MM.1S (cell line): ENCODE results near the gene CRYBB2.

Experiments used
- DNase-seq: peaks from one replicate; pipeline ENCODE4 v3.0.0-alpha.2; 2015
- H2AFZ ChIP-seq: fragments of 300-600 bp; sonication (generic); 2 replicates; pipeline ENCODE4 v1.6.0; 2016; ENCODE audit warnings: antibody characterized with exemption, low read length
- H3F3A ChIP-seq: fragments of 300-600 bp; sonication (generic); 2 replicates; pipeline ENCODE4 v1.6.1; 2016; ENCODE audit warnings: mild to moderate bottlenecking, antibody characterized with exemption, low read length, moderate library complexity, mixed read lengths; ENCODE audit not compliant: insufficient read depth
- H3K27ac ChIP-seq: fragments of 300-600 bp; sonication (generic); 2 replicates; pipeline ENCODE4 v1.5.1; 2016; ENCODE audit warnings: mild to moderate bottlenecking, low read length
- H3K27me3 ChIP-seq: fragments of 300-600 bp; sonication (generic); replicated peaks from 2 replicates; pipeline ENCODE4 v1.6.0; 2016; ENCODE audit warnings: low read length; ENCODE audit not compliant: insufficient read depth
- H3K36me3 ChIP-seq: fragments of 300-600 bp; sonication (generic); replicated peaks from 2 replicates; pipeline ENCODE4 v1.6.1; 2016; ENCODE audit warnings: mild to moderate bottlenecking, low read length, mixed read lengths; ENCODE audit not compliant: insufficient read depth
- H3K4me1 ChIP-seq: fragments of 300-600 bp; sonication (generic); 2 replicates; pipeline ENCODE4 v1.6.1; 2016; ENCODE audit warnings: low read length, mixed read lengths
- H3K4me2 ChIP-seq: fragments of 300-600 bp; sonication (generic); 2 replicates; pipeline ENCODE4 v1.6.0; 2016; ENCODE audit warnings: low read depth, low read length
- H3K4me3 ChIP-seq: fragments of 300-600 bp; sonication (generic); 2 replicates; pipeline ENCODE4 v1.5.1; 2016; ENCODE audit warnings: low read length, mixed read lengths
- H3K79me2 ChIP-seq: fragments of 300-600 bp; sonication (generic); 2 replicates; pipeline ENCODE4 v1.6.1; 2016; ENCODE audit warnings: mixed run types, low read length, mixed read lengths
- H3K9ac ChIP-seq: fragments of 300-600 bp; sonication (generic); 2 replicates; pipeline ENCODE4 v1.6.1; 2016; ENCODE audit warnings: low read length, mixed read lengths
- H3K9me2 ChIP-seq: fragments of 300-600 bp; sonication (generic); replicated peaks from 2 replicates; pipeline ENCODE4 v1.6.1; 2016; ENCODE audit warnings: mild to moderate bottlenecking, low read length, mixed read lengths; ENCODE audit not compliant: insufficient read depth
- H3K9me3 ChIP-seq: fragments of 300-600 bp; sonication (generic); replicated peaks from 2 replicates; pipeline ENCODE4 v1.6.1; 2016; ENCODE audit warnings: mild to moderate bottlenecking, low read length, mixed read lengths; ENCODE audit not compliant: insufficient read depth
- H4K20me1 ChIP-seq: fragments of 300-600 bp; sonication (generic); 2 replicates; pipeline ENCODE4 v1.6.1; 2016; ENCODE audit warnings: mild to moderate bottlenecking, low read length, moderate library complexity, mixed read lengths; ENCODE audit not compliant: insufficient read depth
- EZH2 ChIP-seq: fragments of 300-600 bp; sonication (generic); optimal IDR thresholded peaks from 2 replicates; pipeline ENCODE3; 2017; ENCODE audit warnings: low read depth, mild to moderate bottlenecking, antibody characterized with exemption, low read length, mixed read lengths
- EZH2phosphoT487 ChIP-seq: fragments of 300-600 bp; sonication (generic); IDR thresholded peaks from 2 replicates; pipeline ENCODE4 v1.6.1; 2018; ENCODE audit warnings: antibody characterized with exemption, low read length
- TF ChIP-seq, protein P1 (sequence below): fragments of 300-600 bp; sonication (generic); IDR thresholded peaks from 2 replicates; pipeline ENCODE4 v1.5.1; 2016; ENCODE audit warnings: antibody characterized with exemption, low read length, mixed read lengths

The CRYBB2 gene

DNA sequence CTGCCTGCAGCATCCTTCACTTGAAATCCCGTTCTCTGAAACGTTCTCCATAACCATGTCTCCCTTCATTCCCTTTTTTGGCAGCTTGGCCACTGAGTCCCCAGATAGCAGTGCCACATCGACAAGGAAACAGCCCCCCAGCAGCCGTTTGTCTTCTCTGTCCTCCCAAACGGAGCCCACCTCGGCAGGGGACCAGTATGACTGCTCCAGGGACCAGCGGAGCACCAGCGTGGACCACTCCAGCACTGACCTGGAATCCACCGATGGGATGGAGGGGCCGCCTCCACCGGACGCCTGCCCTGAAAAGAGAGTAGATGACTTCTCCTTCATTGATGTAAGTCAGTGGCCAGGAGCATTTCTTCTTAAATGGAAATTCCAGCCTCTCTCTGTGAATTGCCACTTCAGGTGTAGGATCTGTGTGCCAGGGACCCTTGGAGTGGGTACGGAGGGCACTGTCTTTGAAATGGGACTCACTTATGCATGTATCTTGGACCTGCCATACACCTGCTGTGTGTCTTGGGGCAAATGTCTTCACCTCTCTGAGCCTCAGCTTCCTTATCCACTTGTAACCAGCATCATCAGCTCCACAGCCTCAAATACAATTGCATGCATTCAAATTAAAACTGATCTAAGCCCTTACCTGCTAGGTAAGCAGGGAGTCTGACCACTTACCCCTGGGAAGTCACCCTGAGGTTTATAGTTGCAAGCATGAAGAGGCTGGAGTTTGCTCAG, 45.1 kb upstream of the CRYBB2 start:
- no peaks in the 10 kb centered on the region for H3K9me2 ChIP-seq
- no peak overlapping the region for H3K4me2 ChIP-seq
- H3K27me3 ChIP-seq: peaks cover 16% of the 10 kb centered on the region
- no peak overlapping the region for H2AFZ ChIP-seq
- DNase-seq: no peak
- H3K4me3 ChIP-seq: no peak overlapping the region
- TF ChIP-seq, protein P1, sequence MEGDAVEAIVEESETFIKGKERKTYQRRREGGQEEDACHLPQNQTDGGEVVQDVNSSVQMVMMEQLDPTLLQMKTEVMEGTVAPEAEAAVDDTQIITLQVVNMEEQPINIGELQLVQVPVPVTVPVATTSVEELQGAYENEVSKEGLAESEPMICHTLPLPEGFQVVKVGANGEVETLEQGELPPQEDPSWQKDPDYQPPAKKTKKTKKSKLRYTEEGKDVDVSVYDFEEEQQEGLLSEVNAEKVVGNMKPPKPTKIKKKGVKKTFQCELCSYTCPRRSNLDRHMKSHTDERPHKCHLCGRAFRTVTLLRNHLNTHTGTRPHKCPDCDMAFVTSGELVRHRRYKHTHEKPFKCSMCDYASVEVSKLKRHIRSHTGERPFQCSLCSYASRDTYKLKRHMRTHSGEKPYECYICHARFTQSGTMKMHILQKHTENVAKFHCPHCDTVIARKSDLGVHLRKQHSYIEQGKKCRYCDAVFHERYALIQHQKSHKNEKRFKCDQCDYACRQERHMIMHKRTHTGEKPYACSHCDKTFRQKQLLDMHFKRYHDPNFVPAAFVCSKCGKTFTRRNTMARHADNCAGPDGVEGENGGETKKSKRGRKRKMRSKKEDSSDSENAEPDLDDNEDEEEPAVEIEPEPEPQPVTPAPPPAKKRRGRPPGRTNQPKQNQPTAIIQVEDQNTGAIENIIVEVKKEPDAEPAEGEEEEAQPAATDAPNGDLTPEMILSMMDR: no peak
- TF ChIP-seq EZH2 (no peak), EZH2phosphoT487 (no peak)
- no peaks in the 10 kb centered on the region for H3K4me1 ChIP-seq
- H3K9ac ChIP-seq: no peak overlapping the region
- no peaks in the 10 kb centered on the region for H3F3A ChIP-seq
- H3K79me2 ChIP-seq: no peaks in the 10 kb centered on the region
- H4K20me1 ChIP-seq: no peaks in the 10 kb centered on the region
- no peaks in the 10 kb centered on the region for H3K36me3 ChIP-seq
- H3K9me3 ChIP-seq: no peaks in the 10 kb centered on the region
- H3K27ac ChIP-seq: no peak overlapping the region

DNA sequence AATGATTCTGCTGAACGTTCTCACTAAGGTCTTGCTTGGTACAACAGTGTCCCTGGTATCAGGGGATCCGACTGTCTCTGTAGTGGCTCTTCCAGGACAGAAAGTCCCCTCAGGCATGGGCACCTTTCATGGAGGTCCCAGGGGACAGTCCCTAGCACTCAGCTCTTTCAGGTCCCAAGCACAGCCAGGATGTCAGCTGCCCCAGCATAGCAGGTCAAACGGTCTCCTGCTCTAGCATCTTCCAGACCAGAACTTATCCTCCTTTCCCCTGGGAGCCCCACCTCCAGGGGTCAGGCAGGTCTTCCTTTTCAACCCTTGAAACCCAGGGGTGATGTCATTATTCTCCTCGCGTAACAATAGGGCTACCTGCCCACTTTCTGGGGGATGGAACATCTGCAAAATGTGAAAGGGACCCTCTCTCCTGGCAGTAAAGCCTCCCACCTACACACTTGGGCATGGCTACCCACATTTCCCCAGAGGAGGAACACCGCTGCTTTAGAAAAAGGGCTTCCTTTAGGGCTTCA, 44.5 kb upstream of the CRYBB2 start:
- Histone ChIP-seq H3K27me3 (peaks cover 22% of the 10 kb centered on the region), H3K27ac (no peak overlapping the region), H3K36me3 (no peaks in the 10 kb centered on the region), H3K9me2 (no peaks in the 10 kb centered on the region), H3K79me2 (no peaks in the 10 kb centered on the region), H3K4me1 (no peaks in the 10 kb centered on the region), H3K9ac (no peak overlapping the region), H4K20me1 (no peaks in the 10 kb centered on the region), H3K4me2 (no peak overlapping the region), H2AFZ (no peak overlapping the region), H3F3A (no peaks in the 10 kb centered on the region), H3K4me3 (no peak overlapping the region), H3K9me3 (no peaks in the 10 kb centered on the region)
- TF ChIP-seq, protein P1: no peak
- TF ChIP-seq EZH2phosphoT487 (no peak), EZH2 (no peak)
- no peak for DNase-seq

DNA sequence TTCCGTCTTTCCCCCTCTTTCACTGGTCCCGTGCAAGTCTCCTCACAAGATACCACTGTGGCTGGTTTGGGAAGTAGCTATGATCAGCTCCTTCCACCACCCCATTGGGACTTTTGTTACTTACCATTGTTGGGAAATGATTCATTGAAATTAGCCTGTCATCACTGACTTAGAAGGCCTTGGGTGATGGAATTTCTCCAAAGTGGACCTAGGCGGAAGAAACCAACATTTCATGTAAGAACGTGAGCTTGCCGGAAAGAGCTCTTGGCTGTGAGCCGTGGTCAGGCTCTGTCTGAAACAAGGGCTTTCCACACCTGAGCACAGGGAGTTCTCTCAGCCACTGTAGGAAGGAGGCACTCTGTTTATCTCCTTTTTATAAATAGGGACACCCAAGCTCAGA, 43.3 kb upstream of the CRYBB2 start:
- no peak for TF ChIP-seq EZH2phosphoT487
- TF ChIP-seq, protein P1: no peak
- TF ChIP-seq EZH2: no peak
- Histone ChIP-seq H3K9ac (no peak overlapping the region), H3K79me2 (no peaks in the 10 kb centered on the region), H3K36me3 (no peaks in the 10 kb centered on the region), H3K27me3 (peaks cover 28% of the 10 kb centered on the region), H3K9me2 (no peaks in the 10 kb centered on the region), H3K27ac (no peak overlapping the region), H3K4me3 (no peak overlapping the region), H3F3A (no peaks in the 10 kb centered on the region), H4K20me1 (no peaks in the 10 kb centered on the region), H3K4me2 (no peak overlapping the region), H3K4me1 (no peaks in the 10 kb centered on the region), H3K9me3 (no peaks in the 10 kb centered on the region), H2AFZ (no peak overlapping the region)
- no peak for DNase-seq
